CD14-positive monocyte (primary cell): ENCODE measurements around the gene CUL4A. TPM values are rescaled to one million over a fixed set of nuclear protein-coding genes. Genes with fewer than 3 reads are reported as not detected.

ENCODE experiments used
- DNase-seq, 3 donors: peaks; one replicate each; pipeline ENCODE4 v3.0.0-alpha.2; 2011 to 2022
- H2AFZ ChIP-seq: 2 replicates; pipeline ENCODE4 v1.6.0; 2012; ENCODE audit warnings: mild to moderate bottlenecking, low read depth, low read length, inconsistent platforms; ENCODE audit not compliant: insufficient read depth, poor library complexity, severe bottlenecking
- H3K27ac ChIP-seq, 2 donors: 1 replicate in 1 of 2; 2 replicates in 1 of 2; pipeline ENCODE4 v1.5.1; 2012 to 2013; ENCODE audit warnings: low read length in 2 of 2, control low read depth in 1 of 2, inconsistent platforms in 1 of 2, low read depth in 1 of 2, mild to moderate bottlenecking in 1 of 2
- H3K27me3 ChIP-seq, 2 donors: one replicate each; pipeline versions ENCODE4 v1.6.0 to v1.6.1; 2011 to 2013; ENCODE audit warnings: low read length in 2 of 2; ENCODE audit not compliant: control insufficient read depth in 2 of 2, insufficient read depth in 2 of 2
- H3K36me3 ChIP-seq, 2 donors: replicated peaks in 1 of 2; 1 replicate in 1 of 2; 2 replicates in 1 of 2; pipeline versions ENCODE4 v1.5.1 to v1.6.1; 2012 to 2013; ENCODE audit warnings: low read length in 2 of 2, control low read depth in 1 of 2, inconsistent platforms in 1 of 2, mild to moderate bottlenecking in 1 of 2; ENCODE audit not compliant: insufficient read depth in 2 of 2, control insufficient read depth in 1 of 2
- H3K4me1 ChIP-seq, 2 donors: 1 replicate in 1 of 2; 2 replicates in 1 of 2; pipeline versions ENCODE4 v1.5.1 to v1.6.1; 2012 to 2013; ENCODE audit warnings: low read length in 2 of 2, control low read depth in 1 of 2, inconsistent platforms in 1 of 2, mild to moderate bottlenecking in 1 of 2, moderate library complexity in 1 of 2; ENCODE audit not compliant: insufficient read depth in 2 of 2, control insufficient read depth in 1 of 2
- H3K4me2 ChIP-seq: replicated peaks from 2 replicates; pipeline ENCODE3; 2012; ENCODE audit warnings: low read length, moderate library complexity, mild to moderate bottlenecking; ENCODE audit not compliant: poor library complexity, severe bottlenecking; ENCODE audit errors: extremely low read depth
- H3K4me3 ChIP-seq, 3 experiments: fragments of 200-600 bp in 1 of 3; sonication (generic) in 1 of 3; replicated peaks in 1 of 3; 1 replicate in 2 of 3; 2 replicates in 1 of 3; pipeline ENCODE4 v1.5.1; 2011 to 2013; ENCODE audit warnings: low read length in 3 of 3, mild to moderate bottlenecking in 3 of 3, control low read depth in 2 of 3, low read depth in 2 of 3, inconsistent platforms in 1 of 3, moderate library complexity in 1 of 3
- H3K79me2 ChIP-seq: 2 replicates; pipeline ENCODE4 v1.6.0; 2012; ENCODE audit warnings: mild to moderate bottlenecking, control low read depth, inconsistent platforms, low read length, moderate library complexity; ENCODE audit not compliant: insufficient read depth
- H3K9ac ChIP-seq: 2 replicates; pipeline ENCODE4 v1.6.0; 2017; ENCODE audit warnings: low read length, mild to moderate bottlenecking; ENCODE audit not compliant: insufficient read depth, poor library complexity, severe bottlenecking
- H3K9me3 ChIP-seq, 2 donors: replicated peaks in 1 of 2; 1 replicate in 1 of 2; 2 replicates in 1 of 2; pipeline versions ENCODE4 v1.5.1 to v1.6.1; 2012 to 2013; ENCODE audit warnings: low read length in 2 of 2, control low read depth in 1 of 2; ENCODE audit not compliant: control insufficient read depth in 1 of 2, insufficient read depth in 1 of 2
- H4K20me1 ChIP-seq: 2 replicates; pipeline ENCODE4 v1.6.0; 2012; ENCODE audit warnings: mild to moderate bottlenecking, low read length, control low read depth, moderate library complexity; ENCODE audit not compliant: insufficient read depth
- H3K27ac Mint-ChIP-seq, 7 donors: one replicate each; pipeline ENCODE4 v1.8.0; 2020; ENCODE audit warnings: mild to moderate bottlenecking in 7 of 7, mixed read lengths in 7 of 7, moderate library complexity in 6 of 7, inconsistent platforms in 2 of 7
- H3K27me3 Mint-ChIP-seq, 3 donors: one replicate each; pipeline ENCODE4 v1.8.0; 2021 to 2022; ENCODE audit warnings: low read depth in 3 of 3, mild to moderate bottlenecking in 3 of 3, mixed read lengths in 3 of 3, moderate library complexity in 3 of 3, inconsistent platforms in 1 of 3
- H3K36me3 Mint-ChIP-seq, 2 donors: one replicate each; pipeline ENCODE4 v1.8.0; 2020; ENCODE audit warnings: mixed read lengths in 2 of 2, inconsistent platforms in 1 of 2, mild to moderate bottlenecking in 1 of 2
- H3K4me1 Mint-ChIP-seq: one replicate; pipeline ENCODE4 v1.8.0; 2020; ENCODE audit warnings: mild to moderate bottlenecking, mixed read lengths
- H3K4me3 Mint-ChIP-seq, 2 donors: one replicate each; pipeline ENCODE4 v1.8.0; 2020; ENCODE audit warnings: mild to moderate bottlenecking in 2 of 2, mixed read lengths in 2 of 2, moderate library complexity in 1 of 2
- H3K9me3 Mint-ChIP-seq, 7 donors: one replicate each; pipeline ENCODE4 v1.8.0; 2020 to 2022; ENCODE audit warnings: mixed read lengths in 7 of 7, mild to moderate bottlenecking in 6 of 7, moderate library complexity in 6 of 7, inconsistent platforms in 2 of 7
- WGBS: methylation state at CpG from one replicate; pipeline ENCODE4 v1.1.5; 2013; ENCODE audit warnings: missing lambda C conversion rate; ENCODE audit not compliant: insufficient coverage; 5-methylcytosine and 5-hydroxymethylcytosine counted together
- intact Hi-C, 2 donors: fragments of 100-400 bp; cut with micrococcal nuclease; formaldehyde crosslinking; loops; one replicate each; pipeline versions ENCODE4 v1.15.0 to v1.15.1; 2023
- polyA plus RNA-seq, 3 donors: library from polyadenylated mRNA; depleted of rRNA in 1 of 3; unstranded in 2 of 3; stranded (reverse) in 1 of 3; fragments of 300-500 nt in 2 of 3; fragments of >200 nt in 1 of 3; fragmentation: Illumina TruSeq in 2 of 3; gene quantifications; 1 replicate in 2 of 3; 2 replicates in 1 of 3; pipeline ENCODE4 v1.2.3, GENCODE V29; 2012 to 2021
- TF ChIP-seq, protein P1 (sequence below): fragments of 200-600 bp; IDR thresholded peaks from one replicate; pipeline ENCODE4 v1.8.0; 2022; ENCODE audit warnings: antibody characterized with exemption, mild to moderate bottlenecking

Gene CUL4A
- polyA plus RNA-seq, 3 donors: 32.0 to 53.9 (median 33.7) TPM

DNA sequence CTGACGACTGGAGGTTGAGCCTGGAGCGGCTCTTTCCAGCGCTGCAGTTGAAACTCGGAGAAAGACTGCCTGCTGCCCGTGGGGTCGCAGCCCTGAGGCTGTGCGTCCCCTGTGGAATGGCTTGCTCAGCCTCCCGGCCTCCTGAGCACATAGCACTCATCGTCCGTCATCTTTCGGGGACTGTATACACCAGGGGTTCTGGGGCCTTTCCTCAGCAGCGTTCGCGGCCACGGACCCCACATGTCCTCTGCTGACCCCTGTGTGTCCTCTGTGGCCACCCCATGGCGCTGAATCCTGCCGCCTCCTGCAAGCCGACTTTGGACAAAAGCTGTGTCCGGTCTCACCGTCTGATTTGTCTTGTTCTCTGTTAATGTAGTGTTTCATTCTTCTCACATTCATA is 20.4 kb downstream of the CUL4A start:
- Histone ChIP-seq H3K79me2 (peaks cover 6% of the 10 kb centered on the region), H2AFZ (no peak overlapping the region), H3K4me3 (no peak overlapping the region), H3K9me3 (no peaks in the 10 kb centered on the region), H3K36me3 (peaks cover 78 to 98% of the 10 kb centered on the region in 2 donors), H3K4me1 (no peaks in the 10 kb centered on the region), H4K20me1 (peaks cover 39% of the 10 kb centered on the region), H3K27ac (peak overlapping the region in 1 of 2 donors; percentile 8), H3K4me2 (no peak overlapping the region), H3K27me3 (no peaks in the 10 kb centered on the region), H3K9ac (no peak overlapping the region)
- no peak overlapping the region for H3K4me3 Mint-ChIP-seq
- H3K4me1 Mint-ChIP-seq: no peaks in the 10 kb centered on the region
- H3K27ac Mint-ChIP-seq: peak overlapping the region in 1 of 7 donors; percentile 26
- DNase-seq: no peak
- H3K9me3 Mint-ChIP-seq: no peaks in the 10 kb centered on the region
- peaks cover 78 to 94% of the 10 kb centered on the region in 2 donors for H3K36me3 Mint-ChIP-seq
- H3K27me3 Mint-ChIP-seq: no peaks in the 10 kb centered on the region
- TF ChIP-seq, protein P1, sequence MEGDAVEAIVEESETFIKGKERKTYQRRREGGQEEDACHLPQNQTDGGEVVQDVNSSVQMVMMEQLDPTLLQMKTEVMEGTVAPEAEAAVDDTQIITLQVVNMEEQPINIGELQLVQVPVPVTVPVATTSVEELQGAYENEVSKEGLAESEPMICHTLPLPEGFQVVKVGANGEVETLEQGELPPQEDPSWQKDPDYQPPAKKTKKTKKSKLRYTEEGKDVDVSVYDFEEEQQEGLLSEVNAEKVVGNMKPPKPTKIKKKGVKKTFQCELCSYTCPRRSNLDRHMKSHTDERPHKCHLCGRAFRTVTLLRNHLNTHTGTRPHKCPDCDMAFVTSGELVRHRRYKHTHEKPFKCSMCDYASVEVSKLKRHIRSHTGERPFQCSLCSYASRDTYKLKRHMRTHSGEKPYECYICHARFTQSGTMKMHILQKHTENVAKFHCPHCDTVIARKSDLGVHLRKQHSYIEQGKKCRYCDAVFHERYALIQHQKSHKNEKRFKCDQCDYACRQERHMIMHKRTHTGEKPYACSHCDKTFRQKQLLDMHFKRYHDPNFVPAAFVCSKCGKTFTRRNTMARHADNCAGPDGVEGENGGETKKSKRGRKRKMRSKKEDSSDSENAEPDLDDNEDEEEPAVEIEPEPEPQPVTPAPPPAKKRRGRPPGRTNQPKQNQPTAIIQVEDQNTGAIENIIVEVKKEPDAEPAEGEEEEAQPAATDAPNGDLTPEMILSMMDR: no peak
- intact Hi-C loops: no loop called here
- WGBS: 98% methylated on average over 15 of the region's 20 CpGs

DNA sequence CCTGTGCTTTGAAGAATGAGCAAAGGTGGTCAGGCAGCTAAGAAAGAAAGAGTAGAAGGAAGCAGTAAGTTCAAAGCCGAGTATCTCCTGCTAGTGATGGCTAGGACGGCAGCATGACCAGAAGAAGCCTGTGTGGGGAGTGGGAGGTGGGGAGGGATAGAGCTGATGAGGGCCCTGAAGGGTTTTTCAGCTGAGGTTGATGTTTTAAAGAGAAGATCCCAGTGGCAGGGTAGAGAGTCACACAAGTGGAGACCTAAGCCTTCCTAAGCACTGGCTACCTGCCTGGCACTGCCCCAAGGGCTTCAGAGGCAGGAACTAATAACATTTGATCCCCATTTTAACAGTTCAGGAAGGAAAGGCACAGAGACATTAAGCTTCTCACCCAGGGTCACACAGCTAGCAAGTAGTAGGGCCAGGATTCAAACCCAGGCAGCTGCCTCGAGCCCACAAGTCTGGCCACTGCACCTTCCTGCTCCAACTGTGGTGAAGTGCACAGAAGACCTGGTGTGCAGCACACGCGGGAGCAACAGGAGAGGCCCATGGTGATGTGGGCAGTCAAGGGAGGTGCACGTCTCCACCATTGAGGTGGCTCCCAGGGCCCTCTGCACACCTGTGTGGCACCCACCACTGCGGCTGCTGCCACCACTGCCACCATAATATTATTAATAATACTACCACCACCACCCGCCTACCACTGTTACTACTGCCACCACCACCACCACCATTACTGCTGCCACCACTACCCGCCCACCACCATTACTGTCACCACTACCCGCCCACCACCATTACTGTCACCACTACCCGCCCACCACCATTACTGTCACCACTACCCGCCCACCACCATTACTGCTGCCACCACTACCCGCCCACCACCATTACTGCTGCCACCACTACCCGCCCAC is 22.1 kb downstream of the CUL4A start:
- Histone ChIP-seq H3K36me3 (peaks cover 74 to 98% of the 10 kb centered on the region in 2 donors), H3K4me1 (no peaks in the 10 kb centered on the region), H3K9me3 (no peaks in the 10 kb centered on the region), H3K4me2 (no peak overlapping the region), H3K27me3 (no peaks in the 10 kb centered on the region), H3K4me3 (no peak overlapping the region), H4K20me1 (peaks cover 24% of the 10 kb centered on the region), H3K79me2 (no peaks in the 10 kb centered on the region), H3K9ac (no peak overlapping the region), H3K27ac (no peak overlapping the region), H2AFZ (no peak overlapping the region)
- DNase-seq: no peak
- intact Hi-C loops: no loop called here
- H3K36me3 Mint-ChIP-seq: peaks cover 76 to 94% of the 10 kb centered on the region in 2 donors
- H3K27me3 Mint-ChIP-seq: peaks cover 0 to 2% (median 0%) of the 10 kb centered on the region in 3 donors
- no peak overlapping the region for H3K4me3 Mint-ChIP-seq
- no peaks in the 10 kb centered on the region for H3K9me3 Mint-ChIP-seq
- TF ChIP-seq, protein P1: no peak
- peak overlapping the region in 4 of 7 donors; percentile 7 to 63 (median 54) for H3K27ac Mint-ChIP-seq
- H3K4me1 Mint-ChIP-seq: no peaks in the 10 kb centered on the region
- WGBS: 86% methylated on average over 7 of the region's 14 CpGs
